RWPE2 (cell line): ENCODE data around the gene TMF1.
A peak's percentile ranks its signal among the peaks of the same experiment; 100 is the strongest.

ENCODE experiments used
- ATAC-seq: fragments of 200-7000 bp; cut with Tn5 transposase; 3 replicates; pipeline ENCODE4 v1.9.1; 2021; ENCODE audit warnings: low read depth
- DNase-seq: peaks from one replicate; pipeline ENCODE4 v3.0.0-alpha.2; 2020; ENCODE audit warnings: low spot score
- H3K27ac ChIP-seq: fragments of 450-650 bp; 2 replicates; pipeline ENCODE4 v1.5.1; 2017; ENCODE audit warnings: mild to moderate bottlenecking; ENCODE audit not compliant: poor library complexity, severe bottlenecking
- H3K27me3 ChIP-seq: fragments of 250-450 bp; sonication (Bioruptor Pico); 2 replicates; pipeline ENCODE4 v1.5.1; 2021; ENCODE audit warnings: mild to moderate bottlenecking, moderate library complexity; ENCODE audit not compliant: insufficient read depth, poor library complexity, severe bottlenecking
- H3K36me3 ChIP-seq: fragments of 250-450 bp; sonication (Bioruptor Pico); 2 replicates; pipeline ENCODE4 v1.5.1; 2020; ENCODE audit warnings: low read depth, mild to moderate bottlenecking, moderate library complexity
- H3K4me1 ChIP-seq: fragments of 250-450 bp; sonication (Bioruptor Pico); 2 replicates; pipeline ENCODE4 v1.5.1; 2021; ENCODE audit warnings: mild to moderate bottlenecking, moderate library complexity; ENCODE audit not compliant: insufficient read depth, poor library complexity, severe bottlenecking
- H3K4me3 ChIP-seq: fragments of 250-450 bp; sonication (Bioruptor Pico); 2 replicates; pipeline ENCODE4 v1.5.1; 2021; ENCODE audit warnings: mild to moderate bottlenecking, moderate library complexity; ENCODE audit not compliant: severe bottlenecking
- H3K9me3 ChIP-seq: fragments of 250-450 bp; sonication (Bioruptor Pico); 2 replicates; pipeline ENCODE4 v1.5.1; 2021; ENCODE audit warnings: mild to moderate bottlenecking, moderate library complexity; ENCODE audit not compliant: severe bottlenecking
- CTCF ChIP-seq: fragments of 450-650 bp; IDR thresholded peaks from one replicate; pipeline ENCODE4 v1.5.1; 2017; ENCODE audit warnings: mild to moderate bottlenecking, moderate library complexity; ENCODE audit not compliant: poor library complexity, severe bottlenecking

TMF1 gene

DNA sequence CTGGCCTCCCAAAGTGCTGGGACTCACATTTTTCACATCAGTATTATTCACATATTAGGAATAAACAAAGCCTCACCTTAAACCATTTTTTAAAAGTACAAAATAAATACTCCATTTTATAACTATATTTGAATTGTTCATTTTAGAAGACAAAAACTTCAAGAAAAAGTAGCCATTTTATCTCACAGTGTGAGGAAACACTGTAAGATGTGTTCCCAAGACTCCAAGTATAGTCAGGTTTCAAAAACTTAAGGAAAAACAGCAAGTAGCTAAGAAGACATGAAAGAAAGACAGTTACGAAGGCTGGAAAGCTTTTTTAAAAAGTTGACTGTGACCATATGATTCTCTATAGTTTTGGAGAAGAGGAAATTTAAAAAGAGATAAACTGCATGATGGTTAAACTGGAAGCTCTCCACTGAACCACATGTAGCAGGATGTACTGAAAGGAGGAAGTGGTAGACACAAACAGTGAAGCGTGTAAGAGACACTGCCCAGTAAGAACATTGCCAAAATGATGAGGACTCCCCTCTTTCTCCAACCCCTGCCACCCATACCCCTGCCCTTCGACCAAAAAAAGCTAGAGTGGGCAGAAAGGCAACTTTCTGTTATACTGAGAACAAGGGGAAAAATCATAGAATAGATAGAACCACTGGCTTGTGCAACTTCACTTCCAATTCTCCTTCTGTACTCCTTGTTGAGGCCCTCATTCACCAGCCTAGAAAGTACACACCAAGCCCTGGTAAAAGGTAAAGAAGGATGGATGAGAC lies 6.2 kb upstream of the TMF1 start:
- TF ChIP-seq CTCF: no peak
- H3K36me3 ChIP-seq: peaks cover 86% of the 10 kb centered on the region
- DNase-seq: no peak

GRCh38 chr3:69052472-69052898 lies 352 bp upstream of the TMF1 start:
- Histone ChIP-seq H3K4me1 (peaks cover 4% of the 10 kb centered on the region), H3K9me3 (no peaks in the 10 kb centered on the region), H3K36me3 (peaks cover 54% of the 10 kb centered on the region), H3K27ac (peak overlapping the region; percentile 57), H3K27me3 (no peaks in the 10 kb centered on the region), H3K4me3 (peak overlapping the region; percentile 66)
- no peak for TF ChIP-seq CTCF
- peak; percentile 9; the same call in 2 of the 3 replicates for ATAC-seq
- no peak for DNase-seq

More for the DNA sequence above, 6.2 kb upstream of the TMF1 start:
- no peak for ATAC-seq
- Histone ChIP-seq H3K4me3 (no peak overlapping the region), H3K4me1 (no peaks in the 10 kb centered on the region), H3K9me3 (no peaks in the 10 kb centered on the region), H3K27ac (no peak overlapping the region), H3K27me3 (no peaks in the 10 kb centered on the region)

DNA sequence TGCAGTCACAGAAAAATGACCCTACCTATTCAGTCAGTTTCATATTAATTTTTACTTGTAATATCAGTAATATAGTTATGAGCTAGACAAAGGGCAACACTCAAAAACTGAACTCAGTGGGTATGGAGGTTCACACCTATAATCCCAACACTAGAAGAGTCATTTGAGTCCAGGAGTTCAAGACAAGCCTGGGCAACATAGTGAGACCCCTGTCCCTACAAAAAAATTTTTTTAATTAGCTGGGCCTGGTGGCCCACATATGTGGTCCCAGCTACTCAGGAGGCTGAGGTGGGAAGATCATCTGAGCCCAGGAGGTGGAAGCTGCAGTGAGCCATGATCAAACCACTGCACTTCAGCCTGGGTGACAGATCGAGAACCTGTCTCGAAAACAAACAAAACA lies 3.1 kb downstream of the TMF1 start:
- Histone ChIP-seq H3K4me3 (no peak overlapping the region), H3K4me1 (peaks cover 4% of the 10 kb centered on the region), H3K27ac (no peak overlapping the region), H3K36me3 (peaks cover 60% of the 10 kb centered on the region), H3K9me3 (no peaks in the 10 kb centered on the region), H3K27me3 (no peaks in the 10 kb centered on the region)
- ATAC-seq: no peak
- TF ChIP-seq CTCF: no peak
- no peak for DNase-seq

- DNase-seq (no peak), ATAC-seq (no peak)
- no peak overlapping the region for H3K27ac ChIP-seq
- H3K4me3 ChIP-seq: no peak overlapping the region
- no peak for TF ChIP-seq CTCF
- H3K4me1 ChIP-seq: no peaks in the 10 kb centered on the region
- H3K36me3 ChIP-seq: peaks cover 100% of the 10 kb centered on the region
- no peaks in the 10 kb centered on the region for H3K27me3 ChIP-seq
- no peaks in the 10 kb centered on the region for H3K9me3 ChIP-seq
Measured at GRCh38 chr3:69044608-69045007, 7.5 kb downstream of the TMF1 start.

GRCh38 chr3:69033470-69033869 lies 18.7 kb downstream of the TMF1 start:
- peaks cover 33% of the 10 kb centered on the region for H3K4me1 ChIP-seq
- H3K27ac ChIP-seq: peak overlapping the region; percentile 89
- ATAC-seq: peak; percentile 76
- H3K27me3 ChIP-seq: no peaks in the 10 kb centered on the region
- TF ChIP-seq CTCF: no peak
- H3K4me3 ChIP-seq: no peak overlapping the region
- H3K9me3 ChIP-seq: no peaks in the 10 kb centered on the region
- DNase-seq: no peak
- peaks cover 89% of the 10 kb centered on the region for H3K36me3 ChIP-seq
